GM21737 (cell line): Measurements from ENCODE around the gene PBX1.

ENCODE experiments used
- ATAC-seq: cut with Tn5 transposase; IDR thresholded peaks from one replicate; pipeline ENCODE4 v1.9.1; 2021; ENCODE audit warnings: mild to moderate bottlenecking, moderate library complexity; ENCODE audit not compliant: unreplicated experiment

PBX1 gene

GRCh38 chr1:164662462-164662861 is 103.5 kb downstream of the PBX1 start:
- no peak for ATAC-seq

GRCh38 chr1:164662955-164663354 is 104.0 kb downstream of the PBX1 start:
- no peak for ATAC-seq

GRCh38 chr1:164664127-164664526 is 105.1 kb downstream of the PBX1 start:
- ATAC-seq: no peak

- no peak for ATAC-seq
Observed at GRCh38 chr1:164667001-164667400, 108.0 kb downstream of the PBX1 start.

GRCh38 chr1:164667600-164667999 is 108.6 kb downstream of the PBX1 start:
- no peak for ATAC-seq

GRCh38 chr1:164668491-164669400 is 109.8 kb downstream of the PBX1 start:
- ATAC-seq: no peak

GRCh38 chr1:164670026-164670425 is 111.0 kb downstream of the PBX1 start:
- ATAC-seq: no peak

GRCh38 chr1:164670786-164671185 is 111.8 kb downstream of the PBX1 start:
- ATAC-seq: no peak

DNA sequence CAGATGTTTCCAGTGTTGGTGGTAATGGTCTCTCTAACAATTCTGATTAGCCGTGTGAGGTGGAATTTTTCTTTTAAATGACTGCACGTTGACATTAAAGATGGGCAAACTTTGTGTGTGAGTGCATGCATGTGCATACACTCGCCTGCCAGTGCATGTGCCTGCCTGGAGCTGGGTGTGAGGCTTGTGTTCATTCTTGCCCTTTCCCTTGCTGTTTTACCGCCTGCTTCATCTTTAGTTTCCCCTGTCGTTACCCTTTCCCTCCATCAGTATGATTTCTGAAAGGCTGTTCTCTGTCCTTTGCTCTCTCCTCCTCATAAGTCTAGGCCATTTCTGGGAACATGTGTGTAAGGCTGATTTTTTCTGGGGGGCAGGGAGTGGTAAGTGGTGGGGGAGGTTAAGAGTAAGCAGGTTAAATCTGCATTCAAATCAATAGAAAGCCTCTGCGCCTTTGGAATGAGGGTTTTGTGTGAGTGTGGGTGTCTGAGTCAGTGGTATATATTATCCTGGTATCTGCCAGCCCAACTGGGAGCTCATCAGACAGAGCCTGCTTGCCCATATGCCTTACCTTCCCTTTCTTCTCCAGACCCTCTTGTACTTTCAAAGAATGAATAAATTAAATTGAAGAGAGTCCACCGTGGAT is 112.5 kb downstream of the PBX1 start:
- no peak for ATAC-seq

DNA sequence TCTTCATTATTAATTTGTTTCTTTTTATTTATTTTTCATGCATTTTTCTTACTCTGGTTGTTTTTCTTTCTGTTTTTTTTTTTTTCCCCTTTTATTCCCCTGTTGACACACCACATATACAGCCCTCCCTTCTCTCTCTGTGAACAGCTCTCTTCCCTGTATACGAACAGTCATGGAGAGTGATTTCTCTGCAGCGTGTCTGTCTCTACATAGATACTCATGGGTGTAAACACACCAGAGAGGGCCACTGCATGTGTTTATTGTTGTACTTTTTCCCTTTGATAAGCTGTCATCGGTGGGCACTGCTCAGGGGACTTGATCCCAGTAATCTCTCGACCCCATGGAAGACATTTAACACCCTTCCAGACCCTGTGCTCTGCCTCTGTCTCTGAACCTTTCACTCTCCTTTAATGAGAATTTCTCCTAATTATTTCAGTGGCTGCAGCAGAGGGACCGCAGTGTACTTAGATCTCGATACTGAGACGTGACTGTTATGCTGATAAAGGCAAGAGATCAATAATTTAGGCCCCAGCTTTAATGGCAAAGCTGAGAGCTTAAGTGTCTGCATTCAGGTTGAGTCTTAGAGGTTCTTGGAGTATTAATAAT is 113.1 kb downstream of the PBX1 start:
- ATAC-seq: no peak

GRCh38 chr1:164672588-164672987 is 113.6 kb downstream of the PBX1 start:
- ATAC-seq: no peak

DNA sequence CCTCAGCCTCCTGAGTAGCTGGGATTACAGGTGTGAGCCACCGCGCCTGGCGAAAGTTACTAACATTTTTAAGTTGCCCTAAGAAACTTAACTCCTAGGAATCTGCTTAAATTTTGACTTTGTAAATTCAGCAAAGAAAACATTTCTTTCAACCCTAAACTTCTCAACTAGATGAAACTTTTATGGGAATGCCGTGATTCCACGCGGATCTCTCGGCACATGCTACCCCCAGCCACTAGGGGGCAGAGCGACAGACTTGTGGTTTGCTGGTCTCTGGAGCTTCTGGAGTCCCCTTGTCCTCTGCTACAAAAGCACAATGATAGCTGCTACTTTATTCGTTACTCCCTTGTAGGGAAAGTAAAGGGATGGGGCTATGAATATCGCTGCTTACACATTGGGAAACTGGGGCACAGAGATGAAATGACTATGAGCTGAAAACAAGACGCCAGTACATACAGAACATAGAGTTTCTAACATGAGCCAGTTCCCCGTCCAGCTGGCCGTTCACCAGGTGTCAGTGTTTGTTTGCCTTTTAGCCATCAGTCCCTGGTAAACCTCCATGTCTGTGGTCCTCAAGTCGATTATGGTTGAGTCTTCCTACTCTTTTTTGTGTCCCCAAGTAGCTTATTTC is 114.7 kb downstream of the PBX1 start:
- ATAC-seq: no peak

- no peak for ATAC-seq
Observed at GRCh38 chr1:164675342-164675904, 116.4 kb downstream of the PBX1 start.

DNA sequence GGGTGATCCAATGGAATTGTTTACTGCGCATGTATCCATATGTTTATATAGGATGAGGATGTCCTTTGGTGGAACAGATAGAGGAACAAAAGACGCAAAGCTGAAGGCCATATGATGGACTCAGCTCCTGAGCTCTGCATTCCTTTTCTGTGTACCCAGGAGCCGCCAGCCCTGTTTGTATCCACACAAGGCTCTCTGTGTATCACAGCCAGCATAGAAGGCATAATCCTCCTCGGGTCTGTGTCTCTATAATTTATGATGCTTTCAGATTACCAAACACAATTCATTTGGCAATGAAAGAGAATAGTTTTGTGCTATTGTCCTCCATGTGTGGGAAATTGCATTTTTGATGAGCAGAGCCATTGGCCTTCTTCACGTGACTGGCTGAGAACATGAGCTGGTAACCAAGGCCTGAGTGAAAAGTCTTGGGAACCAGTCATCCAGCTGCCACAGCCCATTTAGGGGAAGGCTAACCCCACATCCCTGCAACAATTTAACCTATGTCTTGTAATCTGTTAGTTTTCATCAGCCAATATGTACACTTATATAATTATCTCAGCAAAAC is 119.2 kb downstream of the PBX1 start:
- ATAC-seq: no peak

- no peak for ATAC-seq
Observed at GRCh38 chr1:164682570-164682969, 123.6 kb downstream of the PBX1 start.

- no peak for ATAC-seq
Observed at GRCh38 chr1:164683235-164683634, 124.3 kb downstream of the PBX1 start.

- no peak for ATAC-seq
Observed at GRCh38 chr1:164685266-164686035, 126.5 kb downstream of the PBX1 start.

GRCh38 chr1:164687777-164688176 is 128.8 kb downstream of the PBX1 start:
- ATAC-seq: no peak

GRCh38 chr1:164688791-164689190 is 129.8 kb downstream of the PBX1 start:
- ATAC-seq: no peak
